A673 (cell line): ENCODE data around the gene PTH2.

ENCODE experiments used
- EZH2 ChIP-seq: fragments of 200-600 bp; sonication (generic); IDR thresholded peaks from 2 replicates; pipeline ENCODE4 v1.6.1; 2017; ENCODE audit warnings: borderline replicate concordance, low read depth, mild to moderate bottlenecking, mixed read lengths, antibody characterized with exemption, low read length; ENCODE audit not compliant: poor library complexity, severe bottlenecking
- TF ChIP-seq, protein P1 (sequence below): fragments of 300-800, 200-600 bp; sonication (generic); conservative IDR thresholded peaks from 2 replicates; pipeline ENCODE4 v1.5.1; 2017; ENCODE audit warnings: low read depth, mild to moderate bottlenecking, antibody characterized with exemption, low read length, moderate library complexity, mixed read lengths

DNA sequence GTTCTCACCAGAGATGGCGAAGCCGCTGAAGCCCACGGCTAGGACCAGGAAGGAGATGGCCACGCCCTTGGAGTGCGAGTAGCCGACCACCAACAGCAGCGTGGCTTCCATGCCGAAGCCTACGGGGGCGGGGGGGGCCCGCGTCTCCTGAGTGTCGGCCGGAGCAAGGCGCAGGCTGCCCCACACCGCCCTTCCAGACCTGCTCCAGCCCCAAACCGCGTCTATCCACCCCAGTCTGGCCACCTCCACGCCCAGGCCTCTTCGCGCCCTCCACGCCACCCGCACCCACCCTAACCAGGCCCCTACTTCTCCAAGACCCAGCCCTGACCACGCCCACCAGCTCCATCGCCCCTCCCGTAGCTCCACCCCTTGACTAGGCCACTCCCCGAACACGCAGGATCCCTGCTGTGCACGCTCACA, 8.1 kb upstream of the PTH2 start:
- TF ChIP-seq, protein P1, sequence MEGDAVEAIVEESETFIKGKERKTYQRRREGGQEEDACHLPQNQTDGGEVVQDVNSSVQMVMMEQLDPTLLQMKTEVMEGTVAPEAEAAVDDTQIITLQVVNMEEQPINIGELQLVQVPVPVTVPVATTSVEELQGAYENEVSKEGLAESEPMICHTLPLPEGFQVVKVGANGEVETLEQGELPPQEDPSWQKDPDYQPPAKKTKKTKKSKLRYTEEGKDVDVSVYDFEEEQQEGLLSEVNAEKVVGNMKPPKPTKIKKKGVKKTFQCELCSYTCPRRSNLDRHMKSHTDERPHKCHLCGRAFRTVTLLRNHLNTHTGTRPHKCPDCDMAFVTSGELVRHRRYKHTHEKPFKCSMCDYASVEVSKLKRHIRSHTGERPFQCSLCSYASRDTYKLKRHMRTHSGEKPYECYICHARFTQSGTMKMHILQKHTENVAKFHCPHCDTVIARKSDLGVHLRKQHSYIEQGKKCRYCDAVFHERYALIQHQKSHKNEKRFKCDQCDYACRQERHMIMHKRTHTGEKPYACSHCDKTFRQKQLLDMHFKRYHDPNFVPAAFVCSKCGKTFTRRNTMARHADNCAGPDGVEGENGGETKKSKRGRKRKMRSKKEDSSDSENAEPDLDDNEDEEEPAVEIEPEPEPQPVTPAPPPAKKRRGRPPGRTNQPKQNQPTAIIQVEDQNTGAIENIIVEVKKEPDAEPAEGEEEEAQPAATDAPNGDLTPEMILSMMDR: no peak
- TF ChIP-seq EZH2: no peak
